ENCODE measurements around the gene ENDOU. TPM values are rescaled to one million over a fixed set of nuclear protein-coding genes. Genes with fewer than 3 reads are reported as not detected.

The ENDOU gene
- total RNA-seq, 1 donor from 2014 or later, result not detected

GRCh38 chr12:47754881-47755280 is 29.6 kb upstream of the ENDOU start:
- intact Hi-C loops (cut with DNase I), result no loop called here
- peaks cover 71% of the 10 kb centered on the region for H3K4me1 ChIP-seq
- TF ChIP-seq, protein P1, sequence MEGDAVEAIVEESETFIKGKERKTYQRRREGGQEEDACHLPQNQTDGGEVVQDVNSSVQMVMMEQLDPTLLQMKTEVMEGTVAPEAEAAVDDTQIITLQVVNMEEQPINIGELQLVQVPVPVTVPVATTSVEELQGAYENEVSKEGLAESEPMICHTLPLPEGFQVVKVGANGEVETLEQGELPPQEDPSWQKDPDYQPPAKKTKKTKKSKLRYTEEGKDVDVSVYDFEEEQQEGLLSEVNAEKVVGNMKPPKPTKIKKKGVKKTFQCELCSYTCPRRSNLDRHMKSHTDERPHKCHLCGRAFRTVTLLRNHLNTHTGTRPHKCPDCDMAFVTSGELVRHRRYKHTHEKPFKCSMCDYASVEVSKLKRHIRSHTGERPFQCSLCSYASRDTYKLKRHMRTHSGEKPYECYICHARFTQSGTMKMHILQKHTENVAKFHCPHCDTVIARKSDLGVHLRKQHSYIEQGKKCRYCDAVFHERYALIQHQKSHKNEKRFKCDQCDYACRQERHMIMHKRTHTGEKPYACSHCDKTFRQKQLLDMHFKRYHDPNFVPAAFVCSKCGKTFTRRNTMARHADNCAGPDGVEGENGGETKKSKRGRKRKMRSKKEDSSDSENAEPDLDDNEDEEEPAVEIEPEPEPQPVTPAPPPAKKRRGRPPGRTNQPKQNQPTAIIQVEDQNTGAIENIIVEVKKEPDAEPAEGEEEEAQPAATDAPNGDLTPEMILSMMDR (IDR thresholded peaks at IDR 0.05), result no peak
- ATAC-seq, result peak; percentile 62 to 64
- no peaks in the 10 kb centered on the region for H3K9me3 ChIP-seq
- no peaks in the 10 kb centered on the region for H3K27me3 ChIP-seq (ENCODE audit: low read depth)
- peak overlapping the region; percentile 68 for H3K4me3 ChIP-seq
- H3K36me3 ChIP-seq, result peaks cover 17% of the 10 kb centered on the region
- peak overlapping the region; percentile 84 for H3K27ac ChIP-seq
- peak; percentile 86 for DNase-seq

GRCh38 chr12:47754126-47754525 is 28.8 kb upstream of the ENDOU start:
- H3K4me1 ChIP-seq, result peaks cover 65% of the 10 kb centered on the region

DNA sequence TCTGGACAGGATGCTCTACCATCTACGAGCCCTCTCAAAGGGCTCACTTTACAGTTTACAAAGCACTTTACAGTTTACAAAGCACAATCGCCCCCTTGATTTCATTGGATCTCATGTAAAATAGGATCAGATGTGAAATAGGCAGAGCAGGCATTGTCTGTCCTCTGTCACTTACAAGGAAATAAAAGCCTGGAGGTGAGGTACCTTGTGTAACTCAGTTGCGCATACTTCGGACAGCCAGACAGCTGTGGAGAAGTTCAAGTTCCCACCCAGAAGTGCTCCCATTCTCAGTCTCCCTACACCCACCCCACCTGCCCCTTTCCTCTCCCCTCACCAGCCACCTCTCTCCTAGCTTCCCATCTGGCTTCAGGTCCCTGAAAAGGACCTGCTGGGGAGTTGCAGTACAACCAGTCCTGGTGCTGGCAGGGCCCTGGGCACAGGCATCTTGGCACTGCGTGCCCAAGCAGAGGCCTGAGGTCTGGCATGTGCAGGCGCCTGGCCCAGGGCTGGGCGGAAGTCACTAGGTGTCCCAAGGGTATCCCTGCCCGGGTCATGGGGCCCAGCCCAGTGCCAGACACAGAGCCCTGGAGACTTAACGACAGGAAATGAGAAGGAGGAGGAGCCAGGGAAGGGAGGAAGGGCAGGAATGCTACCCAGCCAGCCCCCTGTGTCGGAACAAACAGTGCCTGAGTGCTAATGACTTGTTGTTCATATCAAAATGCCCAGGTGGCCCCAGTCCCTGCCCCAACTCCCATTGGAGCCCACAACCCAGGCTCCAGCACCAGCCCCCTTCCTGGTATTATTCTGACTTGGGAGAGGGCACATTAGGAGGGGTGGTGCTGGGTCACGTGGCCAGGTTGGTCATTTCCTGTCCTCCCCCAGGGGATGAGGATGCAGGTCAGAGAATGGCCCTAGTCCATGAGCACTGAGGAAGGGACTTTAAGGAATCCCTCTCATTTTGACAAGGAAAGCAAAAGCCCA is 28.0 kb upstream of the ENDOU start:
- Histone ChIP-seq H3K27ac (peak overlapping the region; percentile 84), H3K36me3 (peaks cover 31% of the 10 kb centered on the region), H3K9me3 (no peaks in the 10 kb centered on the region), H3K4me1 (peaks cover 64% of the 10 kb centered on the region), H3K4me3 (peak overlapping the region; percentile 7), H3K27me3 (ENCODE audit: low read depth) (no peaks in the 10 kb centered on the region)
- intact Hi-C loops (cut with DNase I), result no loop called here
- ATAC-seq (peak; percentile 74 to 84), DNase-seq (peak; percentile 90)
- TF ChIP-seq, protein P1 (IDR thresholded peaks at IDR 0.05), result no peak

More at GRCh38 chr12:47754126-47754525, 28.8 kb upstream of the ENDOU start:
- TF ChIP-seq, protein P1 (IDR thresholded peaks at IDR 0.05), result no peak
- Histone ChIP-seq H3K9me3 (no peaks in the 10 kb centered on the region), H3K36me3 (peaks cover 24% of the 10 kb centered on the region), H3K4me3 (peak overlapping the region; percentile 7), H3K27ac (peak overlapping the region; percentile 84), H3K27me3 (ENCODE audit: low read depth) (no peaks in the 10 kb centered on the region)
- DNase-seq (no peak), ATAC-seq (no peak)
- intact Hi-C loops (cut with DNase I), result no loop called here

- Histone ChIP-seq H3K27me3 (ENCODE audit: low read depth) (no peaks in the 10 kb centered on the region), H3K4me1 (peaks cover 58% of the 10 kb centered on the region)
Measured at GRCh38 chr12:47752552-47752951, 27.3 kb upstream of the ENDOU start.

GRCh38 chr12:47752121-47752520 is 26.8 kb upstream of the ENDOU start:
- H3K9me3 ChIP-seq, result no peaks in the 10 kb centered on the region
- peaks cover 54% of the 10 kb centered on the region for H3K4me1 ChIP-seq
- peaks cover 43% of the 10 kb centered on the region for H3K36me3 ChIP-seq
- intact Hi-C loops (cut with DNase I), result no loop called here
- TF ChIP-seq, protein P1 (IDR thresholded peaks at IDR 0.05), result no peak
- no peak overlapping the region for H3K4me3 ChIP-seq
- ATAC-seq (no peak), DNase-seq (no peak)
- peak overlapping the region; percentile 84 for H3K27ac ChIP-seq
- H3K27me3 ChIP-seq (ENCODE audit: low read depth), result no peaks in the 10 kb centered on the region

More at GRCh38 chr12:47752552-47752951, 27.3 kb upstream of the ENDOU start:
- no peak for DNase-seq
- TF ChIP-seq, protein P1 (IDR thresholded peaks at IDR 0.05), result no peak
- peak overlapping the region; percentile 5 for H3K4me3 ChIP-seq
- H3K36me3 ChIP-seq, result peaks cover 38% of the 10 kb centered on the region
- peak overlapping the region; percentile 84 for H3K27ac ChIP-seq
- intact Hi-C loops (cut with DNase I), result no loop called here
- no peak for ATAC-seq
- no peaks in the 10 kb centered on the region for H3K9me3 ChIP-seq

Data from lower lobe of right lung (tissue), 2 donors.